HEK293T (cell line): ENCODE measurements around the gene PLEKHO2.

Experiments
- BHLHE40 ChIP-seq: fragments of 450-650 bp; IDR thresholded peaks from 2 replicates; pipeline ENCODE4 v1.6.1; 2016; ENCODE audit warnings: mild to moderate bottlenecking, moderate library complexity, borderline replicate concordance
- CTBP1 ChIP-seq: fragments of 450-650 bp; IDR thresholded peaks from 2 replicates; pipeline ENCODE4 v1.6.1; 2016; ENCODE audit warnings: borderline replicate concordance
- FOXM1 ChIP-seq: fragments of 450-650 bp; IDR thresholded peaks from 2 replicates; pipeline ENCODE4 v1.6.1; 2017; ENCODE audit warnings: mild to moderate bottlenecking, borderline replicate concordance
- L3MBTL2 ChIP-seq: fragments of 450-650 bp; conservative IDR thresholded peaks from 2 replicates; pipeline ENCODE4 v1.6.1; 2016; ENCODE audit warnings: mild to moderate bottlenecking
- NFRKB ChIP-seq: fragments of 450-650 bp; IDR thresholded peaks from 2 replicates; pipeline ENCODE4 v1.6.1; 2016; ENCODE audit warnings: mild to moderate bottlenecking, moderate library complexity
- SP1 ChIP-seq: fragments of 450-650 bp; IDR thresholded peaks from 2 replicates; pipeline ENCODE4 v1.6.1; 2017
- SUZ12 ChIP-seq: fragments of 450-650 bp; IDR thresholded peaks from 2 replicates; pipeline ENCODE4 v1.6.1; 2016; ENCODE audit warnings: mild to moderate bottlenecking
- TARDBP ChIP-seq: fragments of 450-650 bp; IDR thresholded peaks from 2 replicates; pipeline ENCODE4 v1.6.1; 2016
- ZNF384 ChIP-seq: fragments of 450-650 bp; IDR thresholded peaks from 2 replicates; pipeline ENCODE4 v1.6.1; 2016

DNA sequence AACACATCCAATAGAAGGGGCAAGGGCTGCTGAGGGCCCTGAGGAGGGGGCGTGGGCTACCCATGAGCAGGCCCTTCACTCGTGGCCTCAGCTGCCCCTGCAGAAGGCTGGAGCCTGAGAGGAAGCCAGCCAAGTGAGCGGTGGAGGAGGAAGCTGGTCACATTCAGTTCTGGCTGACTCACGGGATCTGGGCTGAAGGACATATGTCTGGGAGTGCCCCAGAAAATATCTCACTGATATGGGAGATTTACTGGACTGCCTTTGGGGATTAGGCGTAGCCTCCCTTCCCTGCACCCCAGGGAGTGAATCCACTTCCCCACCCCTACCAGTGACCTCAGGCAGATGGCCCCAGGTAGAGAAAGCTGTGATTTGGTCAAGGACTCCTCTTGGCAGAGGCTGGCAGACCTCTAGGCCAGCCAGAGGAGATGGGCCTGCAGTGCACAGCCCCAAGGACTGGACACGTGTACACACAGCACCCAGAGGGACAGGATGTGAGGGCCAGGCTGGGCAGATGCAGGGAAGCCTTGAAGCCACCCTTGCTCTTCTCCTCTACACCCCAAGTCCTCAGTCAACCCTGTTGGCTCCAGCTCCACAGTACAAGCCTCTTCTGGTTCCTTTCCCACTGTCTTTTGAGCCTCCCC is 55.8 kb downstream of the PLEKHO2 start:
- TF ChIP-seq ZNF384 (no peak), NFRKB (no peak), SP1 (no peak), BHLHE40 (no peak), CTBP1 (no peak), TARDBP (no peak), SUZ12 (no peak), L3MBTL2 (no peak), FOXM1 (no peak)
